22Rv1 (cell line): ENCODE measurements around the gene PSMG3.

Experiments used
- H3K27ac ChIP-seq: fragments of 450-650 bp; 2 replicates; pipeline ENCODE4 v1.5.1; 2017
- ZFX ChIP-seq: fragments of 450-650 bp; IDR thresholded peaks from 2 replicates; pipeline ENCODE4 v1.6.1; 2017; ENCODE audit warnings: antibody characterized with exemption, borderline replicate concordance
- TF ChIP-seq, protein P1 (sequence below): fragments of 450-650 bp; IDR thresholded peaks from 2 replicates; pipeline ENCODE4 v1.5.1; 2017; ENCODE audit warnings: mild to moderate bottlenecking

Gene PSMG3

DNA sequence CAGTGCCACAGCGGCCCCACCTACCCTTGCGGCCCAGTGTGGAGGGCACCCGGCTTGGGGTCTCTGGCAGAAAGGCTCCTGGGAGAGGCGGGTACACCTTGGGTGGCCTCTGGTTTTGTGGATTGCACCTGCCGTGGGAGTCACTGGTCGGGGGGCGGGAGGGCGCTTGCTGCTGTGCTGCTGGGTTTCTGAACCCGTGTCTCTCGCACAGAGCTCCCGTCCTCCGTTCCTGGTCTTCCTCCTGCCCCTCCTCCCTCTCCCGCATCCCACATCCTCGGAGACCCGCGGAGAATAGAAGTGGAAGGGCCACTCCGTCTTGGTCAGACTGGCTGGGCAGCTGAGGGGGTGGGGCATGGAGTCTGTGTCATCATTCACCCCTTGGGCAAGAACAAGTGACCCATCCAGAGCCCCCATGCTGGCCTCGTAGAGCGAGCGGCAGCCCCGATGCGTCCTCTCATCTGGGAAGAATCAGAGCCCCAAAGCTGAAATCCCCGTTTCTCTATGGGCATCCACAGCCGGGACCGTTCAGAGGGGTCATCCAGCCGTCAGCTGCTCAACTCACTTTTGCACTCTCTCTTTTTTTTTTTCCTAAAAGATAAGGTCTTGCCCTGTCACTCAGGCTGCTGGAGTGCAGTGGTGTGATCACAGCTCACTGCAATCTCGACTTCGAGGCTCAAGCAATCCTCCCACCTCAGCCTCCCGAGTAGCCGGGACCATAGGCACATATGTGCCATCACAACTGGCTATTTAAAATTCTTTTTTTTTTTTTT lies 35.3 kb downstream of the PSMG3 start:
- TF ChIP-seq ZFX, result no peak
- TF ChIP-seq, protein P1, sequence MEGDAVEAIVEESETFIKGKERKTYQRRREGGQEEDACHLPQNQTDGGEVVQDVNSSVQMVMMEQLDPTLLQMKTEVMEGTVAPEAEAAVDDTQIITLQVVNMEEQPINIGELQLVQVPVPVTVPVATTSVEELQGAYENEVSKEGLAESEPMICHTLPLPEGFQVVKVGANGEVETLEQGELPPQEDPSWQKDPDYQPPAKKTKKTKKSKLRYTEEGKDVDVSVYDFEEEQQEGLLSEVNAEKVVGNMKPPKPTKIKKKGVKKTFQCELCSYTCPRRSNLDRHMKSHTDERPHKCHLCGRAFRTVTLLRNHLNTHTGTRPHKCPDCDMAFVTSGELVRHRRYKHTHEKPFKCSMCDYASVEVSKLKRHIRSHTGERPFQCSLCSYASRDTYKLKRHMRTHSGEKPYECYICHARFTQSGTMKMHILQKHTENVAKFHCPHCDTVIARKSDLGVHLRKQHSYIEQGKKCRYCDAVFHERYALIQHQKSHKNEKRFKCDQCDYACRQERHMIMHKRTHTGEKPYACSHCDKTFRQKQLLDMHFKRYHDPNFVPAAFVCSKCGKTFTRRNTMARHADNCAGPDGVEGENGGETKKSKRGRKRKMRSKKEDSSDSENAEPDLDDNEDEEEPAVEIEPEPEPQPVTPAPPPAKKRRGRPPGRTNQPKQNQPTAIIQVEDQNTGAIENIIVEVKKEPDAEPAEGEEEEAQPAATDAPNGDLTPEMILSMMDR, result no peak
- H3K27ac ChIP-seq, result peak overlapping the region; percentile 93

DNA sequence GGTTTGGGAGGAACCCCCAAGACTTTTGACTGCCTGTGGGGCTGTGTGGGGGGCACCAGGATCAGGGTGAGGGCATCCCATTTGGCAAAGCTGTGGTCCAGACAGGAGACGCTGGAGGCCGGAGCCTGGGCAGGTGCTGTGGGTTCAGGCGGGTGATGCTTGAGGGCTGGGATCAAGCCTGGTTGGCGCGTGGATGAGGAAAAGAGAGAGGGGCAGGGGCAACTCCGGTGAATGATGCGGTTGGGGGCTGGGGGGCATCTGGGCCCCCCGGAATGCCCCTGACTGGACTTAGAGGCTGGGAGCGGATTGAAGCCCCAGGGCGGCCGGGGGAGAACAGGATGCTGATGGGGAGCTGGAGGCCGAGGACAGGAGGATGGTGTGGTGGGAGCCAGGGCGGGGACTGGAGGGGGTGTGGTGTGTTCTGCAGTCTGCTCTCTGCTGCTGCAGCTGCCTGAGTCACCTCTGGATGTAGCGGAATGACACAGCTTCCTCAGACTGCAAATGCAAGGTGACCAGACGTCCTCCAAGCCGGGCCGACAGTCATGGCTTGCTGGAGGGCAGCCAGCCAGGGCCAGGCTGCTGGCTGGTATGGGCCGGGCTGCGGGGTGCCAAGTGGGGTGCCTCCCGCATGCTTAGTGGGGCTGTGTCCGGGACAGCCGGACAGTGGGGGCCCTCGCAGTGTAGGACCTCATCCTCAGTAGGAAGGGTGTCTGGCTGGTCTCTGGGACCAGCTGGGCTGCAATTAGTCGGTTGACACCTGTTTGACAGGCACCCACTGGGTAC lies 36.1 kb downstream of the PSMG3 start:
- TF ChIP-seq, protein P1, result no peak
- TF ChIP-seq ZFX, result no peak
- H3K27ac ChIP-seq, result peak overlapping the region; percentile 93

DNA sequence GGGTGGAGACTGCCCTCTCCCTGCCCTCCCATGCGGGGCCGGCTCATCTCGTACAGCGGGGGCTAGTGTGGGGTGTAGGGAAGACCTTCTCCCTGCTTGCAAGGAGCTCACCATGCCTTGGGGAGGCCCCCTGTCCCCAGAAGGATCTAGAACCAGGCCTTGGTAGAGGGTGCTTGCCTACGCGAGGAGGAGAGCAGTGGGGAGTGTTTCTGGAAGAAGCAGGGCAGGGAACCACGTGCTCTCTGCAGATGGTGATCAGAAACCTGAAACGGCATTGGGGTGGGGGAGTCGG lies 36.6 kb downstream of the PSMG3 start:
- peak overlapping the region; percentile 93 for H3K27ac ChIP-seq
- TF ChIP-seq, protein P1, result no peak
- TF ChIP-seq ZFX, result no peak

DNA sequence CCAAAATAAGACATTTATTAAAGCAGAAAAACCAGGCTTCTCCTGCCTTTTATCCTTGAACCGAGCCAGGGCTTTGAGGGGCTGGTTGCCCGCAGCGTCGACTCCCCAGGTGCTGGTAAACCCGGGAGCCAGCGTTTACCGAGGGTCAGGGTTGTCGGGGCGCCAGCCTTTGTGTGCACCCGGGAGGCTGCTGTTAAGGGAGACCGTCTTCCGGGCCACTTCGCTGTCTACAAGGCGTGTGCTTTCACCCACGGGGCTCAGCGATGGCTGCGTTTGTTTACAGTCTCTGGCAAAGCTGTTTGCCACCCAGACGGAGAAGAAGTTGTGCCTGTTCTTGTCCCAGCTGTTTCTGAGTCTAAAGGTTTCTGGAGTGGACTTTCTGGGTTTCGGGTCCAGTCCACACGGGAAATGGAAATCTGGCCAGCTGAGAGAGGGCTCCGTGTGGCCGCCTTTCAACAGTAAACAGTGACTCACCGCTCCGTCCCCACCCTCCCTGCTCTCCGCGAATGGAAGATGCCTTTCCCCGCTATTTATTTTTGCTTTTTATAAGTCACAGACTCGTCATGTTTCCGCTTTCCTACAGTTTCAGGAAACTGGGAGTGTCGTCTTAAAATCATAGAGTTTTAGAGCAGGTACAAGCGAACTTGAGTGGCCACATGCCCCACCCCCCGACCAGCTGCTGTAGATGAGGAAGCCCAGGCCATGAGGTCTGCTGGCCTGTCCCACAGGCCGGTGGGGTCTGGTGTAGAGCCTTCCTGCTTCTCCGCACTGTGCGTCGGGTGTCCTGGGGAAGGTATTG lies 37.2 kb downstream of the PSMG3 start:
- H3K27ac ChIP-seq, result peak overlapping the region; percentile 93
- no peak for TF ChIP-seq ZFX
- TF ChIP-seq, protein P1, result no peak

DNA sequence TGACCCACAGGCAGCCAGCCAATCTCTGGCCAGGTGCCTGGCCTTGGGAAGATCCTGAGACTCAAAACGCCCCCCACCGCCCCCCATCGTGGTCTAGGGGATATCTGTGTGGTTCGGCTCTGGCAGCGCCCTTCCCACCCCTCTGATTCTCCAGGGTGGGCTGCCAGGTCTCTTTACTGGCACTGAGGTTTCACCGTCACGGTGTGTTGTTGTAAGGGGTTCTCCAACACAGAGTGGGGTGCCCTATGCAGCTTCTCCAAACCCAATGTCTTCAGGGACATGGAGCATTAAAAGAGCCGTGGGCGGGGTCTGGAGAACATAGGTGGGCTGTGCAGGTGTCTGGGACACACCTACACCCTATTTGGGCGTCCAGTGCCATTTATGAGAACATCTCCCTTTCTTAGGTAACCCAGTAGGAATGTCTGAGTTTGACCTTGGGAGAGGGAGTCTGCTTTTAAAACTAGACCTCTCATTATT lies 37.8 kb downstream of the PSMG3 start:
- no peak for TF ChIP-seq ZFX
- TF ChIP-seq, protein P1, result no peak
- peak overlapping the region; percentile 93 for H3K27ac ChIP-seq

DNA sequence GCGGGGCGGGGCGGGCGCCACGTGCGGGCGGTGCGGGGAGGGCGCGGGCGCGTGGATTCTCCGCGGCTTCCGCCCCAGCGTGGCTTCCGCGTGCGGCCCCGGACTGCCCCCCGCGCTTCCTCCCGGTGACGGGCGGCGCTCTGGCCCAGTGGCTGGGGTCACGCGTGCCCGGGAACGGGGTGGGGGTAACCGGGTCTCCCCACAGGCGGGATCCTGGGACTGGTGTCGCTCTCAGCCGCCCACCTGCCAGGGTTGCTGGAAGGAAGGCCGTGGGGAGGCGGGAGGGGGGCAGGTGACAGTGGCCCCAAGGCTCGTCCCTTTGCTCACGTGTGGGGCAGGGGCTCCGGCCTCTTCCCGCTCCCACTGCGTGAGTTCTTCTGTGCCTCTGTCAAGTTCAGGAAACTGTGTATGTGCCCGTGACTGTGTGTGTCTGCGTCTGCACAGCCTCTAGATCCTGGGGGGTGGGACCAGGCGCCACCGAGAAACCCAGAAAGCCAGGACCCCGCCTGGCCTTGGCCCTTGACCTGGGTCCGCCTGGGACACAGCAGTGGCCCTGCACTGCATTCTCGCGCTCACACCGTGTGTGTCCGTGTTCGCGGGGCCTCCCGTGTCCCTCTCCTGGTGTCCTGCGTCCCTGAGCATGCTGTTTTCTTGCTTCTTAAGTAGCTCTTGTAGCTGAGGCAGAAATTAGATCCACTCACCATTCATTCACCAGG lies 38.4 kb downstream of the PSMG3 start:
- H3K27ac ChIP-seq, result peak overlapping the region; percentile 93
- TF ChIP-seq ZFX, result no peak
- TF ChIP-seq, protein P1, result no peak
